IPS-15b (cell line): ENCODE measurements around the gene DIPK1A.

Experiments used
- H3K27me3 ChIP-seq: one replicate; pipeline ENCODE4 v1.6.1; 2013; ENCODE audit warnings: low read length; ENCODE audit not compliant: control insufficient read depth, insufficient read depth
- H3K36me3 ChIP-seq: one replicate; pipeline ENCODE4 v1.6.1; 2013; ENCODE audit warnings: low read length; ENCODE audit not compliant: control insufficient read depth, insufficient read depth
- H3K4me1 ChIP-seq: one replicate; pipeline ENCODE4 v1.6.1; 2013; ENCODE audit warnings: mild to moderate bottlenecking, low read length; ENCODE audit not compliant: control insufficient read depth, insufficient read depth
- H3K4me3 ChIP-seq: one replicate; pipeline ENCODE4 v1.5.1; 2013; ENCODE audit warnings: low read depth, low read length
- H3K9ac ChIP-seq: one replicate; pipeline ENCODE4 v1.6.1; 2013; ENCODE audit warnings: low read depth, mild to moderate bottlenecking, low read length
- H3K9me3 ChIP-seq: one replicate; pipeline ENCODE4 v1.6.1; 2013; ENCODE audit warnings: mild to moderate bottlenecking, low read length; ENCODE audit not compliant: control insufficient read depth, insufficient read depth

Gene DIPK1A

DNA sequence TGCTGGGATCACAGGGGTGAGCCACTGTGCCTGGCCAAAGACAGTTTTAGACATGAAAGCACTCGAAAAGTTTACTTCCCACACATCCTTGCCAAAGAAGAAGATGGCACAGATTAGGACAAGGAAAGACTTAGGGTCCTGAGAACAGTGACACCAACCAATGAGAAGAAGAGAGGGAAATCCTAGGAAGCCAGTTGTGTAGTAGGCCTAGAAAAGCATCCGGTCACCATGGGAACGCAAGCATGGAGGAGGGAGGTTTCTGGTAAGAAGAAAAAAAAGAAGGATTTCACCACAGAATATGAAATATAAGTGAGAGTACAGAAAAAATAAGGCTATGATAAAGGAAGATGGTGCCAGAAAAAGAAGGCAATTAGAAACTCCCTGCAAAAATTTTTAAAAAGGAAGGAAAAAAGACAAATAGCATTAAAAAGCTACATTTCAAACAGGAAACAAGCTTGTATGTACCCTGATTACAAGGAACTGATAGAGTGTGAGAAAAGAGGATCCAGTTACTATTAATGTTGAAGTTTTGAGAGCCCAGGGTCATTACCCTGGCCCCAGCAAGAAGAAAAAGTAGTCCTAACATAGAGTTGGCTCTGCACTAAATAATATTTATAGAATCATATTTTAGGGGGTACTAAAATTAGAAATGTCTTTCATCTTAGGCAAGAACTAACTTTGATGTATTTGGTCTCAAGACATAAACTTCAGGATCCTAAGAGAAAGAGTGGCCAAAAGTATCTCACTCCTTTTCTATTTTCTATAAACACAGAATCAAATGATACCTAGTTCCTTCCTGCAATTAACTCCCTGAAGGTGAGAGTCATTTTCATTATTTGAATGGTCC, 16.1 kb downstream of the DIPK1A start:
- Histone ChIP-seq H3K4me3 (no peak overlapping the region), H3K4me1 (peaks cover 3% of the 10 kb centered on the region), H3K36me3 (no peaks in the 10 kb centered on the region), H3K9ac (no peak overlapping the region), H3K9me3 (no peaks in the 10 kb centered on the region), H3K27me3 (no peaks in the 10 kb centered on the region)

DNA sequence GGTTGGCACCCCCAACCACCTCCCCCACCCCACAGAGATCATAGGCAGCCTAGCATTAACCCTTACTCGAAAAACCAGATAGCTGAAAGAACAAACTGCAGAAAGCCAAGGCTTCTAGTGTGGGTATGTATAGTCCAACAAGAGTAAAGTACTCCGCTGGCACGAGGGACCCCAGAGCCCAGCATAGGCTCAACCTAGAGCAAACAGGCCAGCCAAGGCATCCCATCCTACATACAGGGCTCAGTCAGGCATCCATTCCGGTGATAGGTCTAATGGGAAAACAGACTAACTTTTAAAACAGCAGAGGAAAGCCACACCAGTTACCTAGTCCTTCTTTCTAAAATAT, 17.8 kb downstream of the DIPK1A start:
- Histone ChIP-seq H3K36me3 (no peaks in the 10 kb centered on the region), H3K4me1 (no peaks in the 10 kb centered on the region), H3K27me3 (no peaks in the 10 kb centered on the region), H3K9me3 (no peaks in the 10 kb centered on the region), H3K9ac (no peak overlapping the region), H3K4me3 (no peak overlapping the region)

GRCh38 chr1:92940541-92940940, 20.7 kb downstream of the DIPK1A start:
- Histone ChIP-seq H3K4me1 (no peaks in the 10 kb centered on the region), H3K36me3 (no peaks in the 10 kb centered on the region), H3K4me3 (no peak overlapping the region), H3K9me3 (no peaks in the 10 kb centered on the region), H3K9ac (no peak overlapping the region), H3K27me3 (no peaks in the 10 kb centered on the region)

DNA sequence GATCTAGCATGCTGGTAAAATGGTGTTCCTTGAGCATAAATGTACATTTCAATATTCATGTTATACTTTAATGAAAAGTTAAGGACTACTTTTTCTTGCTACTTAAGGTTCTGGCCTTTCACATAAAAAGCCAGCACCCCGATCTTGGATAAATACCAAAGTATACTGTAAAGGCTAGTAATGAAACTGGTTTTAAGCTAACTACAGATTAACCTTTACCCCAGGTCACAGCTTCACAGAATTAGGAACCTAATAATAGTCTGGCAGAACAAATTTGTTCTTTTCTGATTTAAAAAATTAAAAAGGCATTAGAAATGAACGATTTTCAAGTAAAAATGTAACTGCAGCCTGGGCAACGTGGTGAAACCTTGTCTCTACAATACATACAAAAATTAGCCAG, 23.5 kb downstream of the DIPK1A start:
- no peaks in the 10 kb centered on the region for H3K36me3 ChIP-seq
- H3K9ac ChIP-seq, result no peak overlapping the region
- H3K9me3 ChIP-seq, result no peaks in the 10 kb centered on the region
- H3K27me3 ChIP-seq, result no peaks in the 10 kb centered on the region
- no peak overlapping the region for H3K4me3 ChIP-seq
- H3K4me1 ChIP-seq, result no peaks in the 10 kb centered on the region

DNA sequence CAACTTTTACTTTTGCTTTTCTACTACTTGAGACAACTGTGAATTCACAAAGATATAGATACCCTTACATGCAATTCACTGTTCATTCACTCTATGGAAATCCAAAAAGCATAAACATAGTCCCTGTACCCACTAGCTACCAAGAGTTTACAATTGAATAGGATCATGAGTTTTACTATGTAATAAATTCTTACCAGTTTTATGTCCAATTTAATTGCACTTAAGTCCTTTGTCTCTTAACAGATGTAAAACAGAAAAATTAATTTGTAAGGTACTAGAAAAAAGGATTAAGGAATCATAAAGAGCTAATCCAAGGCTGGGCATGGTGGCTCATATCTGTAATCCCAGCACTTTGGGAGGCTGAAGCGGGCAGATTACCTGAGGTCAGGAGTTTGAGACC, 24.4 kb downstream of the DIPK1A start:
- H3K27me3 ChIP-seq, result no peaks in the 10 kb centered on the region
- no peaks in the 10 kb centered on the region for H3K9me3 ChIP-seq
- H3K4me1 ChIP-seq, result no peaks in the 10 kb centered on the region
- H3K9ac ChIP-seq, result no peak overlapping the region
- no peak overlapping the region for H3K4me3 ChIP-seq
- no peaks in the 10 kb centered on the region for H3K36me3 ChIP-seq

DNA sequence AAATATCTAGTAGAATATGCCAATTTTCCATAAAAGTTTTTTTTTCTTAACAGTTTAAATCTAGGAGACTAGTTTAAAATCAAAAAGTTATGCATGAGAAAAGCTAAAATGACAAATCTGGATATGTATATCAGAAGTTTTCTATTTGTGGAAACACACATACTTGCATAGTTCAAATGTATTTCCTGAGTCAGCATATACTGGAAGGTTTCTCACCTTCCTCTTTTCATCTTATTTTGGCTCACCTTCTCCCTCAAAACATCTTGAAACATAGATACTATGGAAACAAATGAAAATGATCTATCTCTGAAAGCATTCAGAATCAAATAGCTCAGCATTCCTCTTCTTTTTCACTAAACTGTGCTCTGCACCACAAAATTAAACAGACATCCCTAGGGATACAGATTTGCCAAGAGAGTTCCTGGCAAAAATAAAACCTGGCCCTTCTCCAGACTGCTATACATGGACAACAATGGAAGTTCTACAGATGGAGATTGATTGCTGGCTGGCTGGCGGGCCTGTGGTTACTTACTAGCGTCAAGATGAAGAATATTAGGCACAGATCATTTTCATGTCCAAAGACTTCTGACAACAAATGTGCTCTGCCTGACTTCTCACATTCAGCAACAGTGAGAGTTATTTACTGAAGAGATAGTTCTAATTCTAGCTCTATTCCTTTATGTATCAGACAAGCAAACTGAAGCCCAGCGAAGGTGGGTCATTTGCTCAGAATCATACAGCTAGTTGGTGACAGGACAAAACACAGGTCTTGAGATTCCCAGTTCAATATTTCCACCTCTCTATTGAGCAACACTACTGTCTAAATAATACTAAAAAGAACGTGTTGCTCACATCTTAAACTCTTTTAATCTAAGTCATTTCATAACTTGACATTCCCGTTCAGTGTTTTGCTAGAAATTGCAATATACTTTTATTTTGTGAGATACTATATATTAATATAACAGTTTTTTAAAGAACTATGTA, 26.6 kb downstream of the DIPK1A start:
- Histone ChIP-seq H3K9me3 (no peaks in the 10 kb centered on the region), H3K27me3 (no peaks in the 10 kb centered on the region), H3K4me1 (no peaks in the 10 kb centered on the region), H3K9ac (no peak overlapping the region), H3K4me3 (no peak overlapping the region), H3K36me3 (no peaks in the 10 kb centered on the region)

GRCh38 chr1:92933459-92933858, 27.8 kb downstream of the DIPK1A start:
- Histone ChIP-seq H3K9ac (no peak overlapping the region), H3K27me3 (no peaks in the 10 kb centered on the region), H3K9me3 (no peaks in the 10 kb centered on the region), H3K4me1 (no peaks in the 10 kb centered on the region), H3K36me3 (no peaks in the 10 kb centered on the region), H3K4me3 (no peak overlapping the region)

DNA sequence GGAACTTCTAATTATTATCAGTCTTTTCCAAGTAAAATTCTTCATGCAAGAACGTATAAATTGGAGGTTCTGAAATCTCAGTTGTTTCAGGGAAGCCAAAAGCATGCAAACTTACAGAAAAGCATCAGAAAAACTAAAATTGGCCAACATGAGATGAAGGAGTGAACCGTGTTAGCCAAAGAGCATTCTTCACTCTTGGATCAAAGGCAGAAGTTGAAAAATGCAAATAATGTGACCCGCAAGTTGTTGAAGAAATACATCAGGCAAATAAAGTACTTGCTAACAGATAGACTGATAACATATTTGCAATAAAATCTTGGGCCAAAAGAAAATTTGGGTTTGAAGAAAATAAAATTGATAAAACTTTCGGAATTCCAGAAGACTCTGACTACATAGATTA, 29.6 kb downstream of the DIPK1A start:
- Histone ChIP-seq H3K4me3 (no peak overlapping the region), H3K9me3 (no peaks in the 10 kb centered on the region), H3K36me3 (no peaks in the 10 kb centered on the region), H3K27me3 (no peaks in the 10 kb centered on the region), H3K9ac (no peak overlapping the region), H3K4me1 (no peaks in the 10 kb centered on the region)

DNA sequence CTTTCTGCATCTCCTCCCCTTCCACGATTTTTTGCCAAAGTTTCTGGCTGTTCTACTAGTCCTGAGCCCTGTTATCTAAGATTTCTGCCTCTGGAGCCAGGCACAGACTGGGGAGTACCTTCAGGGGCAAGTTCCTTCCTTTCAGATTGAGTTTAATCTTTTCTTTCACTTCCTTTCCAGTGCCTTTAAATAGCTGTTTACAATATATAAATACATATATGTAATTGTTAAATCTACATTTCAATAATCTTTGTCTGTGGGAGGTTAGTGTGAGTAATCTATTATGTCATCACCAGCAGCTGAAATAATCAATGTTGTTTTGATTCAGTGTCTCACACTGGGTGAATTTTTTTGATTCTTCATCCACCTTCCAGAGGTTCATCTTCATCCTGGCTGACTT, 31.8 kb downstream of the DIPK1A start:
- Histone ChIP-seq H3K27me3 (no peaks in the 10 kb centered on the region), H3K9me3 (no peaks in the 10 kb centered on the region), H3K9ac (no peak overlapping the region), H3K4me1 (no peaks in the 10 kb centered on the region), H3K4me3 (no peak overlapping the region), H3K36me3 (no peaks in the 10 kb centered on the region)

DNA sequence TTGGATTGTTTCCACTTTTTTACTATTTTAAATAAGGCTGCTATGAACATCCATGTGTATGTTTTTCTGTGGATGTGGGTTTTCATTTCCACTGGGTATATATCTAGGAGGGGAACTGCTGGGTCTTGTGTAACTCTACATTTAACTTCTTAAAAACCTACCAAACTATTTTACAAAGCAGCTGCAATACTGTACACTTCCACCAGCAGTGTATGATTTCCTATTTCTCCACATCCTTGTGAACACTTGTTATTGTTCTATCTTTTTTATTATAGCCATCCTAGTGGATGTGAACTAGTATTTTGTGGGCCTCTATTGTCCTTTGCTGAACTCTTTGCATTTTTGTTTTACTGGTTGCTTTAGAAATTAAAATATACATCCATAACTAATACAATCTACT, 33.4 kb downstream of the DIPK1A start:
- H3K36me3 ChIP-seq, result no peaks in the 10 kb centered on the region
- H3K9me3 ChIP-seq, result no peaks in the 10 kb centered on the region
- no peaks in the 10 kb centered on the region for H3K27me3 ChIP-seq
- no peaks in the 10 kb centered on the region for H3K4me1 ChIP-seq
- no peak overlapping the region for H3K9ac ChIP-seq
- H3K4me3 ChIP-seq, result no peak overlapping the region

GRCh38 chr1:92926873-92927272, 34.4 kb downstream of the DIPK1A start:
- no peak overlapping the region for H3K4me3 ChIP-seq
- H3K36me3 ChIP-seq, result no peaks in the 10 kb centered on the region
- no peaks in the 10 kb centered on the region for H3K9me3 ChIP-seq
- no peaks in the 10 kb centered on the region for H3K4me1 ChIP-seq
- H3K27me3 ChIP-seq, result no peaks in the 10 kb centered on the region
- no peak overlapping the region for H3K9ac ChIP-seq

GRCh38 chr1:92924501-92924900, 36.8 kb downstream of the DIPK1A start:
- H3K9ac ChIP-seq, result no peak overlapping the region
- no peaks in the 10 kb centered on the region for H3K9me3 ChIP-seq
- H3K4me1 ChIP-seq, result no peaks in the 10 kb centered on the region
- H3K4me3 ChIP-seq, result no peak overlapping the region
- no peaks in the 10 kb centered on the region for H3K27me3 ChIP-seq
- H3K36me3 ChIP-seq, result no peaks in the 10 kb centered on the region
